HG02981 (cell line): ENCODE measurements around the gene SBDS.
"Not testable (repeated sequence)": the region's sequence is repeated elsewhere in the genome, so short reads cannot be mapped to it uniquely, and the experiment has no call there.

Experiments
- ATAC-seq: cut with Tn5 transposase; IDR thresholded peaks from one replicate; pipeline ENCODE4 v1.9.1; 2021; ENCODE audit warnings: mild to moderate bottlenecking, moderate library complexity; ENCODE audit not compliant: unreplicated experiment

Gene SBDS

GRCh38 chr7:66996444-66997191 is 1.2 kb upstream of the SBDS start, which contains the start of gene TYW1:
Gene TYW1, plus strand, starts transcription at chr7:66996833. Its CDS starts 146 bp downstream, at chr7:66996979.
- ATAC-seq: peak; percentile 91

GRCh38 chr7:66994691-66995049 is 716 bp downstream of the SBDS start:
- ATAC-seq: peak; percentile 21

GRCh38 chr7:66994051-66994450 is 1.3 kb downstream of the SBDS start:
- ATAC-seq: not testable (repeated sequence)

GRCh38 chr7:66989552-66989951 is 5.8 kb downstream of the SBDS start:
- not testable (repeated sequence) for ATAC-seq

- not testable (repeated sequence) for ATAC-seq
These were observed 15.1 kb downstream of the SBDS start for GRCh38 chr7:66980336-66980735.

GRCh38 chr7:66979013-66979412 is 16.4 kb downstream of the SBDS start:
- not testable (repeated sequence) for ATAC-seq

GRCh38 chr7:66978312-66978711 is 17.1 kb downstream of the SBDS start:
- ATAC-seq: not testable (repeated sequence)

GRCh38 chr7:66974986-66975590 is 20.3 kb downstream of the SBDS start:
- ATAC-seq: no peak

GRCh38 chr7:66970310-66970709 is 25.1 kb downstream of the SBDS start:
- ATAC-seq: no peak

GRCh38 chr7:66969001-66969400 is 26.4 kb downstream of the SBDS start:
- ATAC-seq: not testable (repeated sequence)

- ATAC-seq: no peak
These were observed 28.4 kb downstream of the SBDS start for GRCh38 chr7:66967029-66967428.

- ATAC-seq: no peak
These were observed 31.0 kb downstream of the SBDS start for GRCh38 chr7:66964411-66964810.

- ATAC-seq: no peak
These were observed 34.3 kb downstream of the SBDS start for GRCh38 chr7:66961096-66961495.

GRCh38 chr7:66960192-66960591 is 35.2 kb downstream of the SBDS start:
- ATAC-seq: no peak

GRCh38 chr7:66958538-66959350 is 36.6 kb downstream of the SBDS start:
- ATAC-seq: no peak

- ATAC-seq: no peak
These were observed 37.6 kb downstream of the SBDS start for GRCh38 chr7:66957595-66958290.

GRCh38 chr7:66953044-66953427 is 42.4 kb downstream of the SBDS start:
- no peak for ATAC-seq

- no peak for ATAC-seq
These were observed 42.9 kb downstream of the SBDS start for GRCh38 chr7:66952343-66953043.

GRCh38 chr7:66950763-66951162 is 44.6 kb downstream of the SBDS start:
- ATAC-seq: no peak

- ATAC-seq: no peak
These were observed 45.1 kb downstream of the SBDS start for GRCh38 chr7:66950311-66950710.
